Subcutaneous abdominal adipose tissue (tissue), 5 donors: ENCODE data around the gene SHROOM3.

Experiments used
- H3K27ac ChIP-seq: one replicate; pipeline ENCODE4 v1.7.0; 2013; ENCODE audit warnings: low read depth, mild to moderate bottlenecking, inconsistent platforms, low read length, moderate library complexity
- H3K27me3 ChIP-seq, 5 donors: one replicate each; pipeline ENCODE4 v1.7.0; 2013; ENCODE audit warnings: low read length in 5 of 5, inconsistent platforms in 1 of 5; ENCODE audit not compliant: control insufficient read depth in 5 of 5, insufficient read depth in 4 of 5
- H3K36me3 ChIP-seq, 5 donors: one replicate each; pipeline ENCODE4 v1.7.0; 2013; ENCODE audit warnings: low read length in 5 of 5; ENCODE audit not compliant: control insufficient read depth in 5 of 5, insufficient read depth in 5 of 5
- H3K4me1 ChIP-seq, 5 donors: one replicate each; pipeline ENCODE4 v1.7.0; 2013; ENCODE audit warnings: low read length in 5 of 5, mild to moderate bottlenecking in 3 of 5, moderate library complexity in 1 of 5; ENCODE audit not compliant: control insufficient read depth in 5 of 5, insufficient read depth in 5 of 5
- H3K4me3 ChIP-seq, 5 donors: one replicate each; pipeline ENCODE4 v1.7.0; 2013; ENCODE audit warnings: low read length in 5 of 5, low read depth in 1 of 5
- H3K9ac ChIP-seq, 5 donors: one replicate each; pipeline ENCODE4 v1.7.0; 2013; ENCODE audit warnings: low read length in 5 of 5, mild to moderate bottlenecking in 4 of 5, moderate library complexity in 3 of 5
- H3K9me3 ChIP-seq, 5 donors: one replicate each; pipeline ENCODE4 v1.7.0; 2013; ENCODE audit warnings: low read length in 5 of 5; ENCODE audit not compliant: control insufficient read depth in 5 of 5
- donor health status: healthy.
- donor health status: healthy.
- donor health status: healthy.
- donor health status: healthy.
- donor health status: healthy.

Gene SHROOM3

DNA sequence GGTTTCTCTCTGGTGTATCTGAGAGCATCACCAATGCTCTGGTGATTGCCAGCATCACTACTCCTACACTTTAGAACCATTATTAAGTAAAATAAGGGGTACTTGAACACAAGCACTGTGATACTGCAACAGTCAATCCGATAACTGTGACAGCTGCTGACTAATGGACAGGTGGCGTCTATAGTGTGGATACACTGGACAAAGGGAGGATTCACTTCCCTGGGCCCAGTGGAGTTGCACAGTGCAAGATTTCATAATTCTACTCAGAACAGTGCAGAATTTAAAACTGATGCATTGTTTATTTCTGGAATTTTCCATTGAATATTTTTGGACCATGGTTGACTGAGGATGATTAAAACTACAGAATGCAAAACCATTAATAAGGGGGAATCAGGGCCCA lies 97.8 kb downstream of the SHROOM3 start:
- no peak overlapping the region for H3K9ac ChIP-seq
- H3K27ac ChIP-seq = peak overlapping the region; percentile 69

GRCh38 chr4:76533314-76533713 lies 98.3 kb downstream of the SHROOM3 start:
- Histone ChIP-seq H3K4me3 (no peak overlapping the region), H3K27me3 (no peaks in the 10 kb centered on the region), H3K9ac (no peak overlapping the region), H3K27ac (peak overlapping the region; percentile 69), H3K9me3 (no peaks in the 10 kb centered on the region), H3K36me3 (no peaks in the 10 kb centered on the region), H3K4me1 (peaks cover 3 to 32% (median 20%) of the 10 kb centered on the region in 5 donors)

More for the DNA sequence above, 97.8 kb downstream of the SHROOM3 start:
- peaks cover 3 to 32% (median 20%) of the 10 kb centered on the region in 5 donors for H3K4me1 ChIP-seq
- no peaks in the 10 kb centered on the region for H3K36me3 ChIP-seq
- H3K27me3 ChIP-seq = no peaks in the 10 kb centered on the region
- H3K9me3 ChIP-seq = no peaks in the 10 kb centered on the region
- no peak overlapping the region for H3K4me3 ChIP-seq

GRCh38 chr4:76535603-76536372 lies 100.8 kb downstream of the SHROOM3 start:
- no peaks in the 10 kb centered on the region for H3K27me3 ChIP-seq
- H3K4me3 ChIP-seq = no peak overlapping the region
- H3K9ac ChIP-seq = no peak overlapping the region
- no peaks in the 10 kb centered on the region for H3K36me3 ChIP-seq
- peaks cover 4 to 51% (median 28%) of the 10 kb centered on the region in 5 donors for H3K4me1 ChIP-seq
- peak overlapping the region; percentile 11 for H3K27ac ChIP-seq
- no peaks in the 10 kb centered on the region for H3K9me3 ChIP-seq

GRCh38 chr4:76536373-76536689 lies 101.3 kb downstream of the SHROOM3 start:
- no peak overlapping the region for H3K4me3 ChIP-seq
- H3K27me3 ChIP-seq = no peaks in the 10 kb centered on the region
- no peaks in the 10 kb centered on the region for H3K36me3 ChIP-seq
- no peaks in the 10 kb centered on the region for H3K9me3 ChIP-seq
- peak overlapping the region; percentile 11 for H3K27ac ChIP-seq
- H3K4me1 ChIP-seq = peaks cover 4 to 56% (median 32%) of the 10 kb centered on the region in 5 donors
- no peak overlapping the region for H3K9ac ChIP-seq

DNA sequence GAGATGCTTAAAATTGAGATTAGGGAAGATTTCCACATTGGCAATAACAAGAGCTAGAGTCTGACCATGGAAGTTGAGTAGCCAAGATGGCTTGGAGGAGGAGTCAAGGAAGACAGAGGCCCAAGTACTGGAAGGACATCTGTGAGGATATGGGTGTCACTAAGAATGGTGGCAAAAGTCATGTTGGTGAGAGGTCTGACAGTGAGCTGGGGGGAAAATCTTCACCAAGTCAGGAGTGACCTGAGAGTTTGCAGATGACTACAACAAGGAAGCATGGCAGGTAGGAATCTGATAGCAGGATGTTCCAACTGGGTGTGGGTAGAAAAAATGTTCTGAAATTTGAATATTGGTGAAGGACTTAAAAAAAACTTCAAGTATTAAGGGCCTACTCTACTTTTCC lies 103.3 kb downstream of the SHROOM3 start:
- Histone ChIP-seq H3K9ac (no peak overlapping the region), H3K4me1 (peaks cover 3 to 48% (median 28%) of the 10 kb centered on the region in 5 donors), H3K27me3 (no peaks in the 10 kb centered on the region), H3K36me3 (no peaks in the 10 kb centered on the region), H3K27ac (no peak overlapping the region), H3K9me3 (peaks cover 0 to 4% (median 0%) of the 10 kb centered on the region in 5 donors), H3K4me3 (no peak overlapping the region)

- H3K4me3 ChIP-seq = no peak overlapping the region
- no peak overlapping the region for H3K9ac ChIP-seq
- no peaks in the 10 kb centered on the region for H3K27me3 ChIP-seq
- peaks cover 0 to 4% (median 0%) of the 10 kb centered on the region in 5 donors for H3K9me3 ChIP-seq
- no peaks in the 10 kb centered on the region for H3K36me3 ChIP-seq
- H3K27ac ChIP-seq = peak overlapping the region; percentile 84
- H3K4me1 ChIP-seq = peaks cover 0 to 38% (median 20%) of the 10 kb centered on the region in 5 donors
Observed at GRCh38 chr4:76539979-76540378, 105.0 kb downstream of the SHROOM3 start.

- Histone ChIP-seq H3K9me3 (peaks cover 0 to 4% (median 0%) of the 10 kb centered on the region in 5 donors), H3K4me3 (no peak overlapping the region), H3K27me3 (no peaks in the 10 kb centered on the region), H3K27ac (peak overlapping the region; percentile 84), H3K36me3 (no peaks in the 10 kb centered on the region), H3K9ac (no peak overlapping the region), H3K4me1 (peaks cover 0 to 37% (median 19%) of the 10 kb centered on the region in 5 donors)
Observed at GRCh38 chr4:76540486-76540885, 105.5 kb downstream of the SHROOM3 start.

DNA sequence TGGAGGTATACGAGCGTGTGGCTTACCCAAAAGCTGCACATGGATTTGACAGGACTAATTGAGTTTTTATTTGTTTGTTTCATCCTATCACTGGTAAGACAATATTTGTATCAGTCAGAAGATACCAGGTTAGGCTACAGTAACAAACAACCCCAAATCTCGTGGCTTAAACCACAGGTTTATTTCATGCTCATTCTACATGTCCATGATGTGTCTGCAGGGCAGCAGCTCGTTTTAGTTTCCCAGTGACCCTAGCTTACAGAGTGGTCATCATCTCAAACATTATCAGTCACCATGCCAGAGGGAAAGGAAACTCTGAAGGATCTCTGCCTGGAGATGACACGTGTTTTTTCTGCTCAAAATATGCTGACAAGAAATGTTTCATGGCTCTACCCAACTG lies 108.3 kb downstream of the SHROOM3 start:
- Histone ChIP-seq H3K4me3 (no peak overlapping the region), H3K9ac (no peak overlapping the region), H3K36me3 (no peaks in the 10 kb centered on the region), H3K27me3 (no peaks in the 10 kb centered on the region), H3K27ac (no peak overlapping the region), H3K9me3 (peaks cover 0 to 4% (median 0%) of the 10 kb centered on the region in 5 donors), H3K4me1 (peaks cover 0 to 29% (median 12%) of the 10 kb centered on the region in 5 donors)

GRCh38 chr4:76544725-76545124 lies 109.7 kb downstream of the SHROOM3 start:
- peaks cover 0 to 17% (median 11%) of the 10 kb centered on the region in 5 donors for H3K4me1 ChIP-seq
- no peaks in the 10 kb centered on the region for H3K36me3 ChIP-seq
- H3K27ac ChIP-seq = no peak overlapping the region
- H3K4me3 ChIP-seq = no peak overlapping the region
- no peaks in the 10 kb centered on the region for H3K27me3 ChIP-seq
- no peak overlapping the region for H3K9ac ChIP-seq
- H3K9me3 ChIP-seq = peaks cover 0 to 4% (median 0%) of the 10 kb centered on the region in 5 donors

- Histone ChIP-seq H3K4me3 (no peak overlapping the region), H3K9me3 (peaks cover 0 to 4% (median 0%) of the 10 kb centered on the region in 5 donors), H3K36me3 (no peaks in the 10 kb centered on the region), H3K27me3 (no peaks in the 10 kb centered on the region), H3K9ac (no peak overlapping the region), H3K27ac (no peak overlapping the region), H3K4me1 (peaks cover 0 to 12% (median 8%) of the 10 kb centered on the region in 5 donors)
Observed at GRCh38 chr4:76545226-76545884, 110.3 kb downstream of the SHROOM3 start.
